HG02678 (cell line): ENCODE data around the gene NUP93.

Experiments used
- ATAC-seq: cut with Tn5 transposase; IDR thresholded peaks from one replicate; pipeline ENCODE4 v1.9.1; 2021; ENCODE audit warnings: mild to moderate bottlenecking, moderate library complexity; ENCODE audit not compliant: unreplicated experiment

Gene NUP93

DNA sequence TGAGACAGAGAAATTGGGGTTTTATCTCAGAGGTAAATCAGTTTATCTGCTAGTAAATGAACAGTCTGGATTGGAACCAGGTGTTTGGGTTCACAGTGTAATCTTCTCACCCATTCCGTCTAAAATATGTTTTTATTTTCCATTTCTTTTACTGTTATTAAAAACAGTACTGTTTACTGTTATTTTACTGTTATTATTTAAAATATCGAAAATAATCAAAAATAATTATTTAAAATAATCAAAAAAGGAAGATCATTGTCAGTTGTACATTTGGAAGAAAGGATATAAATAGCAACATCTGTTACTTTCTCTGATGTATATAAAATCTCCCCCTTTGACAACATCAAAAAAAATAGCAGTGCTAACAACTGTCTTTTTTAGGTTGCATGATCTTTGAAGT lies 11.5 kb downstream of the NUP93 start:
- ATAC-seq, result no peak

DNA sequence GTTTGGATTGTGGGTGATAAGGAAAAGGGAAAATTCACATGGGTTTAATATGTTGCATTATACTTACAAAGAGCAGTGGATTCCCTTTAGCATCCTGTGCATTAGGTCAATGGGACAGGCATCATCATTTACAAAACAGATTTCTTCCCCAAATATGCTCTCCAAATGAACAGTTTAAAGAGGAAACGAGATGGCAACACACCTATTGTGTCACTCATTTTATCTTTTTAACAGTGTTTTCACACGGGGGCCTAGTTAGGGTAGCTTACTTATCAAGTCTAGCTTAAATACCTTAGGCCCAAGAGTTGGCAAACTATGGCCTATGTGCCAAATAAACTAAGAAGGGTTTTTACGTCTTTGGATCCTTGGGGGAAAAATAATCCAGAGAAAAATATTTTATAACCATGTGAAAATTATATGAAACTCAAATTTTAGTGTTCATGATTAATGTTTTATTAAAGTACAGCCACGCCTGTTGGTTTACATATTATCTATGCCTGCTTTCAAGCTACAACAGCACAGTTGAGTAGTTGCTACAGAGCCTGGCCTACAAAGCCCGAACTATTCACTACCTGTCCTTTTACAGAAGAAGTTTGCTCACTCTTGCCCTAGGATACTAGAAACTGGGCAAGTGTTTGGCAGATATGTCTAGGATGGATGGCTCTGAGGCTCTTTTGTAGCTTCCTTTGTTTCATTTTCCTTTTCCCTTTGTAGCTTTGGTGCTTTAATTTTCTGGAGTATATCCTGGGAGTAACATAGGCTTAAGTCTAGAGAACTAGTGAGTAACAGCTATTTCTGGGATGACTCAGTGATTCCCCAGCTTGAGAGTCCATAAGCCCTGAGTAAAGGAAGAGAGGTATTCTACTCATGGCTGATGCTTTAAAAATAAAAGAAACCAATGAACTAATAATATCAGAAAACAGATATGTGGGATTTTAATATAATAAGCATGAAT lies 12.4 kb downstream of the NUP93 start:
- no peak for ATAC-seq

GRCh38 chr16:56743840-56744239 lies 13.9 kb downstream of the NUP93 start:
- ATAC-seq, result no peak

DNA sequence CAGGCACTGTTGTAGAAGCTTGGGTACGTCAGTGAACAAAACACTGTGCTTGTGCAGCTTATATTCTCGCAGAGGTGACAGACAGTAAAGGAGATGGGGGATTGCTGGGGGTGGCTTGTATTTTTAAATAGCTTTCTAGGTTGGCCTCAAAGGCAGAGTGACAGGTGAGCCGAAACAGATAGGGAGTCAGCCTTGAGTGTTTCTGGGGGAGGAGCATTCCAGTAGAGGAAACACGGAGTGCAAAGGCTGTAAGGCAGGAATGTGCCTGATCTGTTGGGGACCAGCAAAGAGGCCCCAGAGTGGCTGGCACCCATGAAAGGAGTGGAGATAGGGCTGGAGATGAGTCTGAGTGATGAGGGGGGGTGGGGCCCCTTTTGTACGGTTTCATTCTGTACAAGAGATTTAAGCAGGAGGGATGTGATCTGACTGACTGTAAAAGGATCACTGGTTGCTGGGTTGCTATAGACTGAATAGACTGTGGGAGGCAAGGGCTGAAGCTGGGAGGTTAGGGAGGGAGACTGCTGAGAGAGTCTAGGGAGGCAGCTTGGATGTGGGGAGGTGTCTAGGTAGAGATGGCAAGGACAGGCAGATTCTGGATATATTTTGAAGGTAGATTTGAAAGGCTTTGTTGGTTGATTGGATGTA lies 15.2 kb downstream of the NUP93 start:
- ATAC-seq, result no peak

- no peak for ATAC-seq
These were observed 17.6 kb downstream of the NUP93 start for GRCh38 chr16:56747486-56748045.

GRCh38 chr16:56748191-56748590 lies 18.3 kb downstream of the NUP93 start:
- ATAC-seq, result no peak

- no peak for ATAC-seq
These were observed 18.9 kb downstream of the NUP93 start for GRCh38 chr16:56748826-56749225.

DNA sequence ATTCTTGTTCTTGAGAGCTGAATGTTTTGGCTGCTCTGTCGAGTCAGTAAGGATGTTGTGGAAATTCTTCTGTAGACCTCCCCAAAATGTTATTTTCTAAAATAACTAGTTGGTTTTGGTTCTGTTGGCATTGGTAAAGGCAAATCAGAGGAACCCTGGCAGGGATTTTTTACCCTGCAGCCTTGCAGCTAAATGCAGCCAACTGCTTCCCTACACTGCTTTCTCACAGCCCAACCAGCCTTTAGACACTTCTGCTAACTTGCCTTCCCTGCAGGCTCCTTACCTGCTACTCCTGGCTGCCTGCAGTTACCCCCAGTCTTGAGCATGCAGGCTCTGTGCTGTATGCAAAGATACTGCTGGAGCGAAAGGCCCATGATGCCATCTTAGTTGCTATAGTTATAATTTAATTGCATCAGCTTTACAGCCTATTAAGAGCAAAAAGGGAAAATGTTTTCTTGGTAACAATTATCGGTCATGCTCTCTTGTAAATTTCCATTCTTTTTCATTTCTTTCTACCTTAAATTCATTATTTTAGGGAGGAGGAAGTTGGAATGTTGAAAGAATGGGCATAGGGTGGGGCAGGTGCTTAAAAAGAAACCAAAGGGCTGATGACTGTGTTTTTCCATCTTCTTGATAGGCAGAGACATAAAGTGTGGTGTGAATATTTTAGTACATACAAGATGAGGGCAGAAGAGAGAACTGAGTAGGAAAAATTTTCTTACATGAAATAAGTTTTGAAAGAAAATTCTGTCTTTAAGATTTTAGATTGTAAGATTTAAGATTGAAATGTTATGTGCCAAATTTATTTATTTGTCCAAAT lies 20.0 kb downstream of the NUP93 start:
- no peak for ATAC-seq

DNA sequence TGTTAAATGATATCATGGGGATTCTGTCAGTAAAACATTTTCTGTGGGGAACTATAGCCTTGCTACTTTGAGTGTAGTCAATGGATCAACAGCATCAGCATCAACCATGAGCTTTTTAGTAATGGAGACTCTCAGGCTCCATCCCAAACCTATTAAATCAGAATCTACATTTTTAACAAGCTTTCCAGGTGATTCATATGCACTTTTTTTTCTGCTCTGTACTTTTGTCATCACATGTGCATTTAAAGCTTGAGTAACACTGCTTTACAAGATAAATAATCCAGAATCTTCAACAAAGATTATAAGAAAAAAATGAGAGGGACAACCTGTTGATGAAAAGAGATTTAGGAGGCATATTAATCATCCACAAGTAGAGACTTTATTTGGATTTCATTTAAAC lies 23.5 kb downstream of the NUP93 start:
- no peak for ATAC-seq

GRCh38 chr16:56755038-56755437 lies 25.1 kb downstream of the NUP93 start:
- no peak for ATAC-seq

DNA sequence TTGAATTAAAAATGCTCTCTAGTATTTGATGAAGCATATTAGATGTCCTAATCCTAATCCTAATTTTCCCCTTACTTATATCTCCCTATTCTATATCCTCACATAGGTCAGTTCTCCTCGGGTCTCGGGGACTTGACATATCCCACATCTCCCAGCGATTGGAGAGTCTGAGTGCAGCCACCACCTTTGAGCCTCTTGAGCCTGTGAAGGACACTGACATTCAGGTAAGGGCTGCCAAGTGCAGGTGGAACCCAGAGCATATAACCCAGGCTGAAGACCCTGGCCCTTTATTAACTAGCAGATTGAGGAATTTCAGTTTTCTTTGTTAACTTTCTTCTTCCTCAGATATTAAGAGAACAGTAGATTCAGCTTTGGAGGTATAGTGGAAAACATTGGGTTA lies 28.5 kb downstream of the NUP93 start:
- ATAC-seq, result no peak

- no peak for ATAC-seq
These were observed 29.0 kb downstream of the NUP93 start for GRCh38 chr16:56758930-56759329.

DNA sequence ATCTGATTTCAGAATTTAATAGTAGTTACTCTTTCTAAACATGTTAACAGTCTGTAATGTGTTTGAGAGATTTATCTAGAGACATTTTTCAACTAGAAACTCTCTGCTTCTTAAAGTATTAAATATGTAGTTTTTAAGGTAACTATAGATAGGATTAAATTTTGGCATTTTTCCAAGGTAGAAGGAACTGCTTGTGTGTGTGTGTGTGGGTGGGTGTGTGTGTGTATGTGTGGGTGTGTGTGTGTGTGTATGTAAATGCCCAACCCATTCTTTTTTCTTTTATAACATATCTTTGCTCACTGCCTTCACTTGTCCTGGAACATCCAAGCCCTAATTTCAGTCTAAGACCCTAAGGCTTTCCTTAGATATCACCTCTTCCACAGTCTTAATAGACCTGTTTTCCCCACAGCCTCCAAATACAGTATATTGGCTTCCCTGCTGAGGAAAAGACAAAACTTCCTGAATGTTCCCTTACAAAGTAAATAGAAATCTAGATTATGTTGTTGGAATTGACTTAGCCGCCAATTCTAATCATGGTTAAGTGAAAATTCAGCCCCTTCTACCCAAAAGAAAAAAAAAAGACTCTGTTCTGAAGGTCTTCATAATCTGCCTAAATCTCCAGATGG lies 33.5 kb downstream of the NUP93 start:
- no peak for ATAC-seq

- ATAC-seq, result no peak
These were observed 34.9 kb downstream of the NUP93 start for GRCh38 chr16:56764835-56765234.

- no peak for ATAC-seq
These were observed 36.0 kb downstream of the NUP93 start for GRCh38 chr16:56765949-56766348.

GRCh38 chr16:56767024-56767423 lies 37.1 kb downstream of the NUP93 start:
- ATAC-seq, result no peak

DNA sequence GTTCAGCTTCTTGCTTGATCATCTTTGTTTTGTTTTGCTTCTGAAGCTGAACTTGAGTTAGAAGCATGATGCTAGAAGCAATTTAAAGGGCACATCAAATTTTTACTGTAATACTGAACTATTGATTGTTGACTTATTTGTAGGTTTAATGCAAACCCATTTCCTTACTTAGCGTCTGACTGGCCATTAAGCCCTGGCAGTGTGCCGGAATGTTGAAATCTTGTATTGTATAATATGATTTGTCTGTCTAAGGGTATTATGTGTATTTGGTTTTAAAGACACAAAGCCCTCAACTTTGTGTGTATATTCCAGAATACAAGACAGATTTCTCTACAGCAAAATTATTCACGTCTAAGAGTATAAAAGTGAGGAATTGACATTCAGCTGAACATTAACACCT lies 39.7 kb downstream of the NUP93 start:
- ATAC-seq, result no peak

GRCh38 chr16:56771558-56772279 lies 41.8 kb downstream of the NUP93 start:
- ATAC-seq, result no peak

- ATAC-seq, result no peak
These were observed 43.6 kb downstream of the NUP93 start for GRCh38 chr16:56773532-56773931.
